GM12892 (cell line): ENCODE data around the gene PM20D2.

Experiments used
- POLR2A ChIP-seq: IDR thresholded peaks from 2 replicates; pipeline ENCODE4 v1.6.1; 2011; ENCODE audit warnings: low read depth, low read length, control low read depth
- POLR2AphosphoS5 ChIP-seq: IDR thresholded peaks from 2 replicates; pipeline ENCODE4 v1.6.1; 2011; ENCODE audit warnings: low read depth, low read length, control low read depth
- TAF1 ChIP-seq: IDR thresholded peaks from 2 replicates; pipeline ENCODE4 v1.6.1; 2011; ENCODE audit warnings: low read depth, mild to moderate bottlenecking, control low read depth, low read length, borderline replicate concordance

DNA sequence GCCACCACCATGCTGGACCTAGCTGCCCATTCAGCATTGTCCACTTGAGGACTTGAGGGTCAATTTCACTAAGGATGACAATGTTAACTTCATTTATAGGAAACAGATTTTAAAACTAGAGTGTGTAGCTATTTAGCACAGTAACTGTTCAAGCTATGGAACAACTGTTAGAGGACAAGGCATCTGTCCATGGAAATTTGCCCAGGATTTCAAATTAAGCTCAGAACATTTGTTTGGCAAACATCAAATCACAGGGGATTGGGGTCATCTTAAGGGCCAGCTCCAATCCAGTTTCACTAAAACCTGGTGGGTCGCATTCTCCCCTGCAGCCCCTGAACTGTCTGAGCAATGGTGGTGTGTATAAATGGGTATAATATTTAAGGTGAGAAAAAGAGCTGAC is 35.1 kb downstream of the PM20D2 start:
- TF ChIP-seq POLR2A (no peak), TAF1 (no peak), POLR2AphosphoS5 (no peak)
